NCI-H2196 treated with DMSO at 0.1 percent for 48 hours (cell line): ENCODE measurements around the gene IYD.

Experiments
- DNase-seq: peaks from one replicate; lab custom pipeline; 2025; ENCODE audit not compliant: unreplicated experiment; lab: John Stamatoyannopoulos, UW

IYD gene

GRCh38 chr6:150368762-150369161 is at the start of gene IYD:
IYD (plus strand) TSS chr6:150369012; CDS start chr6:150369032, 20 bp downstream.
- no peak for DNase-seq

GRCh38 chr6:150319924-150320323 is 48.9 kb upstream of the IYD start:
- DNase-seq = no peak

GRCh38 chr6:150320442-150320841 is 48.4 kb upstream of the IYD start:
- no peak for DNase-seq

- no peak for DNase-seq
Observed at GRCh38 chr6:150322466-150322871, 46.3 kb upstream of the IYD start.

GRCh38 chr6:150323205-150323604 is 45.6 kb upstream of the IYD start:
- DNase-seq = no peak

GRCh38 chr6:150324044-150324443 is 44.8 kb upstream of the IYD start:
- no peak for DNase-seq

GRCh38 chr6:150325066-150325772 is 43.6 kb upstream of the IYD start:
- DNase-seq = no peak

- DNase-seq = no peak
Observed at GRCh38 chr6:150327117-150327774, 41.6 kb upstream of the IYD start.

GRCh38 chr6:150328744-150329405 is 39.9 kb upstream of the IYD start:
- DNase-seq = no peak

- no peak for DNase-seq
Observed at GRCh38 chr6:150331344-150331743, 37.5 kb upstream of the IYD start.

GRCh38 chr6:150332939-150333584 is 35.8 kb upstream of the IYD start:
- no peak for DNase-seq

GRCh38 chr6:150333585-150333941 is 35.2 kb upstream of the IYD start:
- no peak for DNase-seq

- no peak for DNase-seq
Observed at GRCh38 chr6:150334790-150335783, 33.7 kb upstream of the IYD start.

GRCh38 chr6:150336299-150336698 is 32.5 kb upstream of the IYD start:
- DNase-seq = no peak

- DNase-seq = no peak
Observed at GRCh38 chr6:150336708-150337107, 32.1 kb upstream of the IYD start.

- no peak for DNase-seq
Observed at GRCh38 chr6:150342126-150342525, 26.7 kb upstream of the IYD start.

- no peak for DNase-seq
Observed at GRCh38 chr6:150343434-150343833, 25.4 kb upstream of the IYD start.

- no peak for DNase-seq
Observed at GRCh38 chr6:150345781-150346180, 23.0 kb upstream of the IYD start.

GRCh38 chr6:150346346-150346745 is 22.5 kb upstream of the IYD start:
- DNase-seq = no peak

- no peak for DNase-seq
Observed at GRCh38 chr6:150347845-150348244, 21.0 kb upstream of the IYD start.

GRCh38 chr6:150349546-150349945 is 19.3 kb upstream of the IYD start:
- DNase-seq = no peak
